OCI-LY1 (cell line): ENCODE measurements around the gene IFITM10.

Source experiments
- CTCF ChIP-seq: fragments of 200-600 bp; sonication (generic), shearing (Covaris generic); IDR thresholded peaks from 2 replicates; pipeline ENCODE4 v1.5.1; 2017; ENCODE audit warnings: mild to moderate bottlenecking, antibody characterized with exemption, low read length, moderate library complexity, mixed read lengths
- EZH2 ChIP-seq: fragments of 200-600 bp; sonication (generic), shearing (Covaris generic); IDR thresholded peaks from 2 replicates; pipeline ENCODE4 v1.8.0; 2017; ENCODE audit warnings: borderline replicate concordance, mixed run types, mild to moderate bottlenecking, antibody characterized with exemption, low read length, moderate library complexity, mixed read lengths

GRCh38 chr11:1777737-1778136, 27.3 kb upstream of the IFITM10 start:
- TF ChIP-seq CTCF (no peak), EZH2 (no peak)
